Muscle of leg (tissue), 11 donors: ENCODE results near the gene MPDU1. TPM values are rescaled to one million over a fixed set of nuclear protein-coding genes. Genes with fewer than 3 reads are reported as not detected.

ENCODE experiments used
- DNase-seq: peaks from one replicate; pipeline ENCODE4 v3.0.0; 2013
- H3K27ac ChIP-seq: one replicate; pipeline ENCODE4 v1.5.1; 2013; ENCODE audit warnings: mild to moderate bottlenecking, low read length, control low read depth
- H3K27me3 ChIP-seq: one replicate; pipeline ENCODE4 v1.6.1; 2013; ENCODE audit warnings: low read length; ENCODE audit not compliant: control insufficient read depth, insufficient read depth
- H3K36me3 ChIP-seq: one replicate; pipeline ENCODE4 v1.6.1; 2013; ENCODE audit warnings: low read length; ENCODE audit not compliant: control insufficient read depth, insufficient read depth
- H3K4me1 ChIP-seq: one replicate; pipeline ENCODE4 v1.6.1; 2013; ENCODE audit warnings: low read length; ENCODE audit not compliant: control insufficient read depth, insufficient read depth
- H3K4me3 ChIP-seq: one replicate; pipeline ENCODE4 v1.5.1; 2013; ENCODE audit warnings: low read length, control low read depth
- H3K9me3 ChIP-seq: replicated peaks from 2 replicates; pipeline ENCODE4 v1.6.1; 2013; ENCODE audit warnings: low read depth, low read length; ENCODE audit not compliant: control insufficient read depth
- WGBS: methylation state at CpG from one replicate; pipeline ENCODE4 v1.1.5; 2013; ENCODE audit warnings: missing lambda C conversion rate; ENCODE audit not compliant: insufficient coverage; 5-methylcytosine and 5-hydroxymethylcytosine counted together
- polyA plus RNA-seq, 8 donors: library from polyadenylated mRNA; unstranded; fragments of 120-200 nt; gene quantifications; one replicate each; pipeline versions ENCODE4 v1.2.1 to v1.2.3, GENCODE V29; 2013; ENCODE audit warnings: inconsistent platforms in 1 of 8, low replicate concordance in 1 of 8; ENCODE audit not compliant: insufficient read length in 8 of 8, insufficient read depth in 1 of 8
- total RNA-seq: library from RNA; stranded (reverse); fragments of 120-200 nt; gene quantifications from one replicate; pipeline ENCODE4 v1.2.4, GENCODE V29; 2013

Gene MPDU1
- total and polyA plus RNA-seq, 9 donors: 34.4 to 63.6 (median 49.5) TPM

GRCh38 chr17:7550344-7550743 is 33.3 kb upstream of the MPDU1 start:
- Histone ChIP-seq H3K4me1 (peaks cover 19% of the 10 kb centered on the region), H3K27ac (peak overlapping the region; percentile 29), H3K27me3 (no peaks in the 10 kb centered on the region), H3K4me3 (no peak overlapping the region), H3K36me3 (peaks cover 6% of the 10 kb centered on the region), H3K9me3 (no peaks in the 10 kb centered on the region)
- WGBS: 65% methylated on average over 4 of the region's 6 CpGs
- no peak for DNase-seq

- Histone ChIP-seq H3K4me1 (peaks cover 19% of the 10 kb centered on the region), H3K27ac (no peak overlapping the region)
Observed at GRCh38 chr17:7551396-7551795, 32.3 kb upstream of the MPDU1 start.

GRCh38 chr17:7552621-7553051 is 31.0 kb upstream of the MPDU1 start:
- H3K27me3 ChIP-seq: no peaks in the 10 kb centered on the region
- H3K4me3 ChIP-seq: no peak overlapping the region
- peaks cover 27% of the 10 kb centered on the region for H3K4me1 ChIP-seq
- no peaks in the 10 kb centered on the region for H3K9me3 ChIP-seq
- peak; percentile 74 for DNase-seq
- 78% methylated on average over 6 of the region's 6 CpGs for WGBS
- H3K36me3 ChIP-seq: peaks cover 6% of the 10 kb centered on the region
- H3K27ac ChIP-seq: peak overlapping the region; percentile 35

More at GRCh38 chr17:7551396-7551795, 32.3 kb upstream of the MPDU1 start:
- no peak for DNase-seq
- Histone ChIP-seq H3K36me3 (peaks cover 6% of the 10 kb centered on the region), H3K9me3 (no peaks in the 10 kb centered on the region), H3K4me3 (no peak overlapping the region), H3K27me3 (no peaks in the 10 kb centered on the region)
- 75% methylated on average over 1 of the region's 4 CpGs for WGBS

GRCh38 chr17:7553356-7553755 is 30.3 kb upstream of the MPDU1 start:
- WGBS: no CpG with 5 or more reads among the region's 1 CpG
- peaks cover 6% of the 10 kb centered on the region for H3K36me3 ChIP-seq
- peaks cover 32% of the 10 kb centered on the region for H3K4me1 ChIP-seq
- peak overlapping the region; percentile 7 for H3K27ac ChIP-seq
- H3K4me3 ChIP-seq: no peak overlapping the region
- no peaks in the 10 kb centered on the region for H3K27me3 ChIP-seq
- H3K9me3 ChIP-seq: no peaks in the 10 kb centered on the region
- DNase-seq: no peak

- Histone ChIP-seq H3K9me3 (no peaks in the 10 kb centered on the region), H3K27me3 (no peaks in the 10 kb centered on the region), H3K4me1 (peaks cover 38% of the 10 kb centered on the region), H3K27ac (peak overlapping the region; percentile 20), H3K4me3 (no peak overlapping the region), H3K36me3 (peaks cover 6% of the 10 kb centered on the region)
- DNase-seq: no peak
- WGBS: 22% methylated on average over 10 of the region's 10 CpGs
Observed at GRCh38 chr17:7555320-7555948, 28.2 kb upstream of the MPDU1 start.

- no peak overlapping the region for H3K27ac ChIP-seq
- peaks cover 40% of the 10 kb centered on the region for H3K4me1 ChIP-seq
- no peaks in the 10 kb centered on the region for H3K27me3 ChIP-seq
- H3K36me3 ChIP-seq: no peaks in the 10 kb centered on the region
- no peak overlapping the region for H3K4me3 ChIP-seq
- no peaks in the 10 kb centered on the region for H3K9me3 ChIP-seq
- WGBS: 89% methylated on average over 11 of the region's 12 CpGs
- DNase-seq: no peak
Observed at GRCh38 chr17:7556627-7557026, 27.0 kb upstream of the MPDU1 start.

GRCh38 chr17:7557147-7557764 is 26.4 kb upstream of the MPDU1 start:
- 43% methylated on average over 17 of the region's 19 CpGs for WGBS
- Histone ChIP-seq H3K4me3 (no peak overlapping the region), H3K27ac (peak overlapping the region; percentile 98), H3K9me3 (no peaks in the 10 kb centered on the region), H3K4me1 (peaks cover 40% of the 10 kb centered on the region), H3K27me3 (no peaks in the 10 kb centered on the region), H3K36me3 (no peaks in the 10 kb centered on the region)
- DNase-seq: no peak

- 2% methylated on average over 19 of the region's 21 CpGs for WGBS
- Histone ChIP-seq H3K4me1 (peaks cover 46% of the 10 kb centered on the region), H3K27me3 (no peaks in the 10 kb centered on the region), H3K27ac (peak overlapping the region; percentile 98), H3K36me3 (peaks cover 4% of the 10 kb centered on the region), H3K9me3 (no peaks in the 10 kb centered on the region), H3K4me3 (peak overlapping the region; percentile 22)
- DNase-seq: peak; percentile 97
Observed at GRCh38 chr17:7557775-7558543, 25.7 kb upstream of the MPDU1 start.

GRCh38 chr17:7558544-7559319 is 24.9 kb upstream of the MPDU1 start, which contains the start of gene TNFSF13:
Gene TNFSF13 (plus strand): TSS chr17:7558750. CDS start chr17:7559040, 290 bp downstream.
- H3K9me3 ChIP-seq: no peaks in the 10 kb centered on the region
- peaks cover 11% of the 10 kb centered on the region for H3K36me3 ChIP-seq
- peak within 1 kb of the TSS; percentile 98 for H3K27ac ChIP-seq
- H3K4me1 ChIP-seq: peaks cover 53% of the 10 kb centered on the region
- 36% methylated on average over 14 of the region's 16 CpGs for WGBS
- peak within 1 kb of the TSS; percentile 22 for H3K4me3 ChIP-seq
- no peaks in the 10 kb centered on the region for H3K27me3 ChIP-seq
- DNase-seq: no peak
